Spleen (tissue), 7 donors: ENCODE measurements around the gene TLR1.

ENCODE experiments used
- CTCF ChIP-seq, 11 experiments: fragments of 200-600 bp in 7 of 11; fragments of 450-650 bp in 4 of 11; sonication (generic) in 4 of 11; IDR thresholded peaks in 8 of 11; conservative IDR thresholded peaks in 3 of 11; 1 replicate in 7 of 11; 2 replicates in 4 of 11; pipeline versions ENCODE4 v1.4.0 to v1.8.0; 2016 to 2021; ENCODE audit warnings: antibody characterized with exemption in 11 of 11, inconsistent platforms in 4 of 11, mild to moderate bottlenecking in 1 of 11
- POLR2A ChIP-seq, 3 donors: fragments of 450-650 bp; IDR thresholded peaks; one replicate each; pipeline ENCODE4 v1.5.1; 2017; ENCODE audit warnings: antibody characterized with exemption in 3 of 3, mild to moderate bottlenecking in 1 of 3
- donor health status: DM: no; HTN: no; CAD: no; lungs with moderate emphysema.
- donor health status: DM: no; HTN: no; CAD: no.
- donor health status: DM: no; HTN: no; CAD: no.

GRCh38 chr4:38784141-38784540, 20.4 kb downstream of the TLR1 start:
- TF ChIP-seq CTCF (IDR thresholded peaks at IDR 0.05 in 8 of 11, conservative IDR thresholded peaks at IDR 0.05 in 3 of 11) (no peak), POLR2A (IDR thresholded peaks at IDR 0.05) (no peak)
